NT2/D1 (cell line): Measurements from ENCODE around the gene ABCA1.

Source experiments
- SUZ12 ChIP-seq: IDR thresholded peaks from 2 replicates; pipeline ENCODE4 v1.6.1; 2011; ENCODE audit not compliant: insufficient read length, insufficient read depth; ENCODE audit errors: extremely low read depth
- YY1 ChIP-seq: IDR thresholded peaks from 2 replicates; pipeline ENCODE4 v1.6.1; 2011; ENCODE audit not compliant: insufficient read length, insufficient read depth
- ZNF274 ChIP-seq: IDR thresholded peaks from 2 replicates; pipeline ENCODE4 v1.6.1; 2011; ENCODE audit warnings: mild to moderate bottlenecking, low read depth, low read length

DNA sequence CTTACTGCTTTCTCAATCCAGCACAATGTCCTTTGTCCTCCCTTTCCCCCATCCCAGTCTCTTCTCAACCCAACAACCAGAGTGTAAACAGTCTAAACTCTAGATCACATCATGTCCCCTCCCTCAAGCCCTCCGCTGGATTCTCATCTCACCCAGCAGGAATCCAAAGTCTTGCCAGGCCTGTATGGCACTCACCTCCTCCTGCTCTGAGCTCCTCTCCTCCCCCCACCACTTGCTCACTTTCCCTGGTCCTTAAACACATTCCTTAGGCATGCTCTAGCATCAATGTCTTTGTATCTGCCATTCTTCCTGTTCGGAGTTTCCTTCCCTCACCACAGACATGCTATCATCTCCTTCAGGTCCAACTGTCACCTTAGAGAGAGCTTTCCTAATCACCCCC, 85.3 kb downstream of the ABCA1 start:
- no peak for TF ChIP-seq YY1
- TF ChIP-seq ZNF274 = no peak
- TF ChIP-seq SUZ12 = no peak
